HG03135 (cell line): ENCODE data around the gene PIP5K1C.
A peak's percentile ranks its signal among the peaks of the same experiment; 100 is the strongest.

ENCODE experiments used
- ATAC-seq: cut with Tn5 transposase; IDR thresholded peaks from one replicate; pipeline ENCODE4 v1.9.1; 2021; ENCODE audit warnings: mild to moderate bottlenecking, moderate library complexity; ENCODE audit not compliant: unreplicated experiment

Gene PIP5K1C, protein sequence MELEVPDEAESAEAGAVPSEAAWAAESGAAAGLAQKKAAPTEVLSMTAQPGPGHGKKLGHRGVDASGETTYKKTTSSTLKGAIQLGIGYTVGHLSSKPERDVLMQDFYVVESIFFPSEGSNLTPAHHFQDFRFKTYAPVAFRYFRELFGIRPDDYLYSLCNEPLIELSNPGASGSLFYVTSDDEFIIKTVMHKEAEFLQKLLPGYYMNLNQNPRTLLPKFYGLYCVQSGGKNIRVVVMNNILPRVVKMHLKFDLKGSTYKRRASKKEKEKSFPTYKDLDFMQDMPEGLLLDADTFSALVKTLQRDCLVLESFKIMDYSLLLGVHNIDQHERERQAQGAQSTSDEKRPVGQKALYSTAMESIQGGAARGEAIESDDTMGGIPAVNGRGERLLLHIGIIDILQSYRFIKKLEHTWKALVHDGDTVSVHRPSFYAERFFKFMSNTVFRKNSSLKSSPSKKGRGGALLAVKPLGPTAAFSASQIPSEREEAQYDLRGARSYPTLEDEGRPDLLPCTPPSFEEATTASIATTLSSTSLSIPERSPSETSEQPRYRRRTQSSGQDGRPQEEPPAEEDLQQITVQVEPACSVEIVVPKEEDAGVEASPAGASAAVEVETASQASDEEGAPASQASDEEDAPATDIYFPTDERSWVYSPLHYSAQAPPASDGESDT

DNA sequence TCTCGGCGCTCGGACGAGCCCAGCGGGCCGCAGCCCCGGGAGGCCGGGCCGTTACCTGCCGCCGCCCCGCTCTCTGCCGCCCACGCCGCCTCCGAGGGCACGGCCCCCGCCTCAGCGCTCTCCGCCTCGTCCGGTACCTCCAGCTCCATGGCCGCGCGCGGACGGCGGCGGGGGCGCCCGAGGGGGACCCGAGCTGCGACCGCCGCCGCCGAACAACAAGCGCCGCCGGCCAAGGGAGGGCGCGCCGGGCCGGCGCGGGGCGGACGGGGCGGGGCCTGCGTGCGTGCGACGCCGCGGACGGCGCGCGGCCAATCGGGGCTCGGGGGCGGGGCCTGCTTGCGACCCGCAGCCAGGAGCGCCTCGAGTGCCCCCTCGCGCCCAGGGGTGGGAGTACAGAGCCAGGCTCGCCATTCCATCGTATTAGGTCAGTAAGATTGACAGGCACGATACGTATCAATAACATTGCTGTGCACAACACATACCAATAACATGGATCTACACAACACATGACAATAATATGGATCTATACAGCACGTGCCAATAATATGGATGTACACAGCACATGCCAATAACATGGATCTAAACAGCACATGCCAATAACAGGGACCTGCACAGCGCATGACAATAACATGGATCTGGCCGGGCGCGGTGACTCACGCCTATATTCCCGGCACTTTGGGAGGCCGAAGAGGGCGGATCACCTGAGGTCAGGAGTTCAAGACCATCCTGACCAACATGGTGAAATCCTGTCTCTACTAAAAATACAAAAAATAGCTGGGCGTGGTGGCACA, at the start of gene PIP5K1C:
TSS of gene PIP5K1C (minus strand) at position 227 of the 791 bp plus-strand sequence. CDS start at position 149, 78 bp downstream.
- ATAC-seq = peak; percentile 71

DNA sequence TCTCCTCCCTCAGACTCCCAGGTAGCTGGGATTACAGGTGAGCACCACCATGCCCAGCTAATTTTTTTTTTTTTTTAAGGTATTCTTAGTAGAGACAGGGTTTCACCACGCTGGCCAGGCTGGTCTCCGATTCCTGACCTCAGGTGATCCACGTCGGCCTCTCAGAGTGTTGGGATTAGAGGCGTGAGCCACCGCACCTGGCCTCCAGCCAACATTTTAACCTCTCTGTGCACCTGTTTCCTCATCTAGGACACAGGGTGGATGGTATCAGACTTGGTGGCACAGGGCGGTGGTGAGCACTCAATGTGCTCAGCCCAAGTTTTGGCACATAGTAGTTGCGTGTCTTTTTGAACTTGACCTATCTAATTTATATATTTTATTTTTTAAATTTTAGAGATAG, 48.7 kb upstream of the PIP5K1C start:
- no peak for ATAC-seq

DNA sequence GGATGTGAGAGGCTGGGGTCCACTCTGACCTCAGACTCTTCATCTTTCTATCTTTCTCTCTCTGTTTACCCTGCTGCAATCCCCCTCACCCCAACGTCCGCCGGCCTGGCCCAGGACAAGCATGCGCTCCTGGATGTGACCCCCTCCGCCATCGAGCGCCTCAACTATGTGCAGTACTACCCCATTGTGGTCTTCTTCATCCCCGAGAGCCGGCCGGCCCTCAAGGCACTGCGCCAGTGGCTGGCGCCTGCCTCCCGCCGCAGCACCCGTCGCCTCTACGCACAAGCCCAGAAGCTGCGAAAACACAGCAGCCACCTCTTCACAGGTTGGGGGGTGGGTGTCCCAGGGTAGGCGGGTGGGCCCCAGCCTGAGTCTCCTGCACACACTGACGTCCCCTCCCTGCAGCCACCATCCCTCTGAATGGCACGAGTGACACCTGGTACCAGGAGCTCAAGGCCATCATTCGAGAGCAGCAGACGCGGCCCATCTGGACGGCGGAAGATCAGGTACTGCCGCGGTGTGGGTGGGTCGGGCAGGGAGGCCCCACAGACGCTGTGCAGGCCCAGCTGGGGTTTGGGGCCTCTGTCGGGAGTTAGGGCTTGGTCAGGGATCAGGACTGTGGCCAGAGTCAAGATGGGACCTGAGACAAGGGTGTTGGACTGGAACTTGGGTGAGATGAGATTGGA, 46.2 kb upstream of the PIP5K1C start:
- no peak for ATAC-seq

DNA sequence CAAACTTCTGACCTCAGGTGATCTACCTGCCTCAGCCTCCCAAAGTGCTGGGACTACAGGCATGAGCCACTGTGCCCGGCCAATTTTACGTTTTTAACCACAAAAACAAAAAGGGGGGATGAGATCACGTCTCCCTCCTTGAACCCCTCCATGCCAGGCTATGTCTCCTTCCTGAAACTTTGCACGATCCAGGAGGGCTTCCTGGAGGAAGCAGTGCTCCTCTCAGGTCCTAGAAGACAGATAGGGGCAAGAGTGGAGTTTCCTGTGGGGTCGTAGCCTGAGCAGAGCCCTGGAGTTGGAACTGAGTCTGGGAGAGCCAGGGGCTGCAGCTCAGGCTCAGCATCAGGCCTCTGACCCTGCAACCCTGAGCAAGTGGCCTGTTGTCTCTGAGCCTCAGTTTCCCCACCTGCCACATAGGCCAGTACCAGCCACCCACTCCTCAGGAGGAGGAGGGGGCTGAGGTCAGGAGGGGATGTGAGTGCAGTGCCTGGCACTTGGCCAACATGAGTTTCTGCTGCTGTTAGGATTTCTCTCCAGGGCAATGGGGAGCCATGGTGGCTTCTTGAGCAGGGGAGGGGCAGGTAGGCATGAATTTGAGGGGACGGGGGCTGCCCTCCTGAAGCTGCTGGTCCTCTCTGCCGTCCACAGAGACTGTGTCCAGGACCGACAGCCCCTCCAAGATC, 45.2 kb upstream of the PIP5K1C start:
- no peak for ATAC-seq

DNA sequence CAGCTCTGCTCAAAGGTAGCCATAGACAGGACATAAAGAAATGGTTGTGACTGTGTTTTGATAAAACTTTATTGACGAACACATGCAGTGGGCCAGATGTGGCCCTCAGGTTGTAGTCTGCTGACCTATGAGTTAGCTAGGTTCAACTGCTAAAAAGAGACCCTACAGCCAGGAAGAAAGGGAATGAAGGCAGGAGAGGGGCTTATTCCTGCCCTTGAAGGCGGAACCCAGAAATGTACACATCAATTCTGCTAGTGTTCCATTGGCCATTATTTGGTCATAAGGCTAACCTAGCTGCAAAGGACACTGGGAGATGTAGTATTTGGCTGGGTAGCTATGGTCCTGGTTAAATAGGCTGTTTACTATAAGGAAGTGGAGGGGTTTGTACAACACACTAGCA, 43.2 kb upstream of the PIP5K1C start:
- no peak for ATAC-seq

DNA sequence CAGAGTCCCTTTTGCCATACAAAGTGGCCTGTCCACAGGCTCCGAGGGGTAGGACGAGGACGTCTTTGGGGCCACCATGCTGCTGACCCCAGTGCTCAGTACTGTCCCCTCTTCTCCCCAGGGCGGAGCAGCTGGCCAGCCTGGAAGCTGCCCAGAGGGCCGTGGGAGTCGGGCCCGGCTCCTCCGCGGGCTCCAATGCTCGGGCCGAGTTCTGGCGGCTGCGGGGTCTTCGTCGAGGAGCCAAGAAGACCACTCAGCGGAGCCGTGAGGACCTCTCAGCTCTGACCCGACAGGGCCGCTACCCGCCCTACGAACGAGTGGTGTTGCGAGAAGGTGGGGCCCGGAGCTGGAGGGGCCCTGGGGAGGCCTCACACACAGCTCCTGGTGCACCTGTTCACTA, 40.2 kb upstream of the PIP5K1C start:
- ATAC-seq = no peak

DNA sequence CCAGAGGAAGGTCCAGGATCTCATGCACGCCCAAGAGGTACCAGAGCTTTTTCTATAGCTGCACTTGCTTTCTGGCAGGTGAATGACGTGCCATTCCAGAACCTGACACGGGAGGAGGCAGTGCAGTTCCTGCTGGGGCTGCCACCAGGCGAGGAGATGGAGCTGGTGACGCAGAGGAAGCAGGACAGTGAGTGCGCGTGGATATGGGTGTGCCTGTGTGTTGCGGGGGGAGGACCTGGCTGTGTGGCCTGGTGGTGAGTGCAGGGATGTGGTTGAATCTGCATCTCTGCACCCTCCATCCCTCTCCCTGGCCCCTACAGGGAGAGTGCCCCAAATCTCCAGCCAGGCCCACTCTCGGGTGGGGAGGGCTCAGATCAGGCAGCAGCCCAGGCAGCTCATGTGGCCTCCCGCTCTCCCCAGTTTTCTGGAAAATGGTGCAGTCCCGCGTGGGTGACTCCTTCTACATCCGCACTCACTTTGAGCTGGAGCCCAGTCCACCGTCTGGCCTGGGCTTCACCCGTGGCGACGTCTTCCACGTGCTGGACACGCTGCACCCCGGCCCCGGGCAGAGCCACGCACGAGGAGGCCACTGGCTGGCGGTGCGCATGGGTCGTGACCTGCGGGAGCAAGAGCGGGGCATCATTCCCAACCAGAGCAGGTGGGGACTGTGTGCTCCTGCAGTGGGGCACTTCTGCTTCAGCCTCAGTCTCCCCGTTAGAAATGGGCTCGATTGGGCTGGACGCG, 38.4 kb upstream of the PIP5K1C start:
- ATAC-seq = no peak

DNA sequence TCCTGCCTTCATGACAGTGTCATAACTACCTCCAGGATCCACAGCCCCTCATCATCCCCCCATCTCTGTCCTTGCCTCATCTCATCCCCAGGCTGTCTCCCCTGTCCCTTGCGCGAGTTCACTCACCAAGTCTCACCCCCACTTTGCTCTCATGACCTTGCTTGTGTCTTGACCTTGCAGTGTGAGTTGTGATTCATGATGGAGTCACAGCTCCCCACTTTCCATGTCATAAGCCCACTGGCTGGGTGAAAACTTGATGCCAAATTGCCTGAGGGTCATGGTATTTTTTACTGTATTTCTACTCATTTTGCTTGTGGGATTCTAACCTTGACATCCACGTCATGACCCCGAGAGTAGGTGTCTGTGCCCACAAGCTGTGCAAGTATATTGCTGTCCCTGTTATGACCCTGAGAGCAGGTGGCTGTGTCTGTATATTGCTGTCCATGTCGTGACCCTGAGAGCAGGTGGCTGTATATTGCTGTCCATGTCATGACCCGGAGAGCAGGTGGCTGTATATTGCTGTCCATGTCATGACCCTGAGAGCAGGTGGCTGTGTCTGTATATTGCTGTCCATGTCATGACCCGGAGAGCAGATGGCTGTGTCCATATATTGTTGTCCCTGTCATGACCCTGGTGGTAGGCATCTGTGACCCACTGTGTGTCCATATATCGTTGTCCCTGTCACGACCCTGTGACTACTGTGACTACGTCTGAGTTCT, 37.4 kb upstream of the PIP5K1C start:
- ATAC-seq = no peak

DNA sequence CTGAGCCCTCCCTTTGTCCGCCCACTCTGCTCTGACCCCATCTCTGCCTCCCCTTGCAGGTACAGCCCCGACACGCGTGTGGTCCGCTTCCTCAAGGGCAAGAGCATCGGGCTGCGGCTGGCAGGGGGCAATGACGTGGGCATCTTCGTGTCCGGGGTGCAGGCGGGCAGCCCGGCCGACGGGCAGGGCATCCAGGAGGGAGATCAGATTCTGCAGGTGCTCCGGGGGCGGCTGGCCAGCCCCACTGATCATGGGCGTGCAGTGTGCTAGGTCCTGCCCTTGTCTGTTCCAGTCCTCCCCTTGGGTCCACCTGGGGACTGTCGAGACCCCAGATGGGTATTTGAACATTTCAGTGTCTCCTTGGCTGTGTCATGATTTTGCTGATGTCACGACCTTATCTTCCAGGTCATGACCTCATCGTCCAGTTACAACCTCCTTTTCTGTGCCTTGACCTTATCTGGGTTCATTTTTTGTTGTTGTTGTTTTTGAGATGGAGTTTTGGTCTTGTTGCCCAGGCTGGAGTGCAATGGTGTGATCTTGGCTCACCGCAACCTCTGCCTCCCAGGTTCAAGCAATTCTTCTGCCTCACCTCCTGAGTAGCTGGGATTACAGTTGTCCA, 35.9 kb upstream of the PIP5K1C start:
- ATAC-seq = no peak

DNA sequence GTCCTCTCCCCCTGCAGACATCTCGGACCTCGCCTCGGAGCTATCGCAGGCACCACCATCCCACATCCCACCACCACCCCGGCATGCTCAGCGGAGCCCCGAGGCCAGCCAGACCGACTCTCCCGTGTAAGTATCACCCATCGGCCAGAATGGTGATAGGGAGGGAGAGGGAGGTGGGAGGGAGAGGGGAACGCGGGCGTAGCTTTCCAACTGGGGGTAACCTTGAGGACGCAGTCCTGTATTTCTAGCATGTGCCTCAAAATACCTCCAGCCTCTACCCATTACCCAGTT, 34.0 kb upstream of the PIP5K1C start:
- ATAC-seq = no peak

DNA sequence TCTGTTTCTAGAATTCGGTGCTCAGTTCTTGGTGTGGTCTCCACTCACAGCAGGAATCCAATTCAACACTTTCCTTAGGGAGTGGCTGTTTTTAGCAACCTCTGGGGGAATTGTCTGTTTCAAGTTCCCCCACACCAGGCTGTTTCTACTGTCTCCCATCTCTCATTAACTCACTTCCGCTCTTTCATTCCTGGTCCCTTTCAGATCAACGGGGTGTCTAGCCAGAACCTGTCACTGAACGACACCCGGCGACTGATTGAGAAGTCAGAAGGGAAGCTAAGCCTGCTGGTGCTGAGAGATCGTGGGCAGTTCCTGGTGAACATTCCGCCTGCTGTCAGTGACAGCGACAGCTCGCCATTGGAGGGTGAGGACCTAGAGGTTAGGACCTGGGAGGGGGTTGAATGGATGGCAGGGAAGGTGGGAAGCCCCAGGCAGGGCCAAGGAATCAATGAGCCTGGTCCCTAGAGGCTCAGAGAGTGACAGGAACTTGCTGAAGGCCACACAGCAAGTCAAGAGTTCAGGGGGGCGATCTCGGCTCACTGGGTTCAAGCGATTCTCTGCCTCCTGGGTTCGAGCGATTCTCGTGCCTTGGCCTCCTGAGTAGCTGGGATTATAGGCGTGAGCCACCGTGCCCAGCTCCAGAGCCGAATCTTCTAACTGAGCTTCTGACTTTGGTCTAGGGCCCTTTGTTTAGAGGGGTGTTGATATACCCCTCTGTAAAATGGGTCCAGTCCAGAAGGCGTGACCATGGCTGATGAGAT, 33.5 kb upstream of the PIP5K1C start:
- ATAC-seq = no peak

DNA sequence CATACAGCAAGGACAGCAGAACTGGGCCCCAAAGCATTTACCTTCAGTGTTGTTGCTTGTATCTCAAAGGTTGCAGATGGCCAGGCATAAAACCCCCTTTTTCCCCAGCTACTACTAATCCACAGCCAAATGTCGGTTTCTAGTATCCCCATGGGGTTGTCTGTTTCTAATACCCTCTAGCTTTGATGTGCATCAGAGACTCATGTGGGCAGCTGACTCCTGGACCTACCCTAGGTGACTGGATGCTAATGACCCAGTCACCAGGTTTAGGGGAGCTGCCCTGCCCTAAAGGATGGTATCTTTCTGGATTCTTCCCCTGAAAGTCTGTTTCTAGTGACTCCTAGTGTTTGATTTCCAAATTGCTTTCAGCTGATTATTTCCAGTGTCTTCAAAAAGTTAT, 31.8 kb upstream of the PIP5K1C start:
- ATAC-seq = no peak

DNA sequence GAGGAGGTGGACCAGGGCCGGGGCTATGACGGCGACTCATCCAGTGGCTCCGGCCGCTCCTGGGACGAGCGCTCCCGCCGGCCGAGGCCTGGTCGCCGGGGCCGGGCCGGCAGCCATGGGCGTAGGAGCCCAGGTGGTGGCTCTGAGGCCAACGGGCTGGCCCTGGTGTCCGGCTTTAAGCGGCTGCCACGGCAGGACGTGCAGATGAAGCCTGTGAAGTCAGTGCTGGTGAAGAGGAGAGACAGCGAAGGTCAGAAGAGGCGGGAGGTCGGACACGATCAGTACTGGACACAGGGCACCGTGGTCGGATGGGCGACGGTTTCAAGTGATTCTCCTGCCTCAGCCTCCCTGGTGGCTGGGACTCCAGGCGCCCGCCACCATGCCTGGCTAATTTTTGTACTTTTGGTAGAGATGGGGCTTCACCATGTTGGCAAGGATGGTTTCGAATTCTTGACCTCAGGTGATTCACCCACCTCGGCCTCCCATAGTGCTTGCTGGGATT, 30.2 kb upstream of the PIP5K1C start:
- ATAC-seq = no peak

DNA sequence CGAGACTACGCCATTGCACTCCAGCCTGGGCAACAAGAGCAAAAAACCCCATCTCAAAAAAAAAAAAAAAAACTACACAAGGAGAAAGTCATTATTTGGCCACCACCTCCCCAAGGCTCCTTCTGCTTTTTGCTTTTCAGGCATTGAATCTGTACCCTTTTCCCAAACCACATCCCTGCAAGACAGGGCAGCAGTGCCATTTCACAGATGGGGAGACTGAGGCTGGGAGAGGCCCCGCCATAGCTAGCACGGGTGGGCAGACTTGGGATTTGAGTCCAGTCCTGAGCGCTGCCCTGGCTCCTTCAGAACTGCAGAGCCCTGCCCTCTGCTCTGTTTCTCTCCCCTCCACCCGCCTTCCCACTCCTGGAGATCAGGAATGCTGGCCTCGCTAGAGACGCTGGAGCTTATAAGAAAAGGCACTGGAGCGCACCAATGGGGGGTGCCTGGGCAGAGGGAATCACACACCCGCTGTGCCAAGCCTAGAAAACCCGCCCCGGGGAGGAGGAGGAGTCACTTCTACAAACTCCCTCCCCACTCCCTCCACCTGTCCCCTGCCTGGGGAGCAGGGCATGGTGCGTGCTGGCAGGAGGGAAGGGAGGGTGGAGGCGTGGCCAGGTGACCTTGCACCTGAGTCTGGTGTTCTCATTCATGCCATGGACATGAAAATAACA, 25.5 kb upstream of the PIP5K1C start:
- no peak for ATAC-seq

DNA sequence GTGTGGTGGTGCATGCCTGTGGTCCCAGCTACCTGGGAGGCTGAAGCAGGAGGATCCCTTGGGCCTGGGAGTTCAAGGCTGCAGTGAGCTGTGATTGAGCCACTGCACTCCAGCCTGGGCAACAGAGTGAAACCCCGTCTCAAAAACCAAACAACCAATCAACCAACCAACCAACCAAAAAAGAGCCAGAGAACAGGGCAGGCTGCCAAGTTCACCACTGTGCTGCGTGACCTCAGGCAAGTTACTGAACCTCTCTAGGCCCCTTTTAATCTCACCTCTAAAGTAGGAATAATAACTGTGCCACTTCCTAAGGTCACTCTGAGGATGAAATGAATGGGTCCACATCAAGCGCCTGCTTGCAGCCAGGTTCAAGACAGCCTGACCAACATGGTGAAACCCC, 24.9 kb upstream of the PIP5K1C start:
- ATAC-seq = no peak

DNA sequence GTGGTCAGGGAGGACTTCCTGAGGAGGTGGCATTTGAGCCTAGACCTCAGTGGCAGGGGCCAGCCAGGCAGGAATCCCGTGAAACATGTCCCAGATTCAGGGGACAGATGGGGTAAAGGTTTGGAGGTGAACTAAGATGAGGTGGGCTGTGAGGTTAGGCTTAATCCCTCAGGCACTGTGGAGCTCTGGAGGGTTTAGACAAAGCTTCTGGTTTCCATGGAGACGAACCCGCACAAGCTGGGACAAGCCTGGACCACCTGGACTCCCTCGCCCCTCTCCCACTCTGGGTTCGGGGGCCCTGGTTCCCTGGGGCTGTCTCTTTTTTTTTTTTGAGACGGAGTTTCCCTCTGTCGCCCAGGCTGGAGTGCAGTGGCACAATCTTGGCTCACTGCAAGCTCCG, 23.6 kb upstream of the PIP5K1C start:
- ATAC-seq = no peak

DNA sequence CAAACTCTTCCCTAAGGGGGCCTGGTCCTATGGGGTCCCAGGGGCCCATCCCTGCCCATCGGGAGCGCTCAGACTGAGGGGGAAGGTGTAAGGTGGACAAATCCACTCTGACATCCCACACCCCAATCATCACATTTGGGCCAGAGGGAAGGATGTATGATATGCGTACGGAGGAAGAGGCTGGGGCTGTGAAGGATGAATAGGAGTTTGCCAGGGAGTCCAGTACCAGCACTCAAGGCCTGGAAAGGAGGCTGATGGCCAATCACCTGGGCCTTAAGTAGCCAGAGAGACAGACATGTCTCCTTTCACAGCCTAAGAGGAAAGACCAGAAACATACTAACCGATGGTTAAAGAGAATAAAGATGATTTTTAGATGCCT, 22.8 kb upstream of the PIP5K1C start:
- no peak for ATAC-seq
